NCI-H2227 (cell line): ENCODE data around the gene CIP2A.

Experiments
- DNase-seq: peaks from one replicate; lab custom pipeline; 2025; ENCODE audit not compliant: unreplicated experiment; lab: John Stamatoyannopoulos, UW

CIP2A gene

GRCh38 chr3:108564564-108564963, 24.7 kb downstream of the CIP2A start:
- no peak for DNase-seq

GRCh38 chr3:108562565-108562964, 26.7 kb downstream of the CIP2A start:
- DNase-seq, result no peak

- no peak for DNase-seq
These were observed 33.2 kb downstream of the CIP2A start for GRCh38 chr3:108555966-108556581.

- DNase-seq, result no peak
These were observed 34.2 kb downstream of the CIP2A start for GRCh38 chr3:108554913-108555571.

- no peak for DNase-seq
These were observed 35.0 kb downstream of the CIP2A start for GRCh38 chr3:108554229-108554628.

DNA sequence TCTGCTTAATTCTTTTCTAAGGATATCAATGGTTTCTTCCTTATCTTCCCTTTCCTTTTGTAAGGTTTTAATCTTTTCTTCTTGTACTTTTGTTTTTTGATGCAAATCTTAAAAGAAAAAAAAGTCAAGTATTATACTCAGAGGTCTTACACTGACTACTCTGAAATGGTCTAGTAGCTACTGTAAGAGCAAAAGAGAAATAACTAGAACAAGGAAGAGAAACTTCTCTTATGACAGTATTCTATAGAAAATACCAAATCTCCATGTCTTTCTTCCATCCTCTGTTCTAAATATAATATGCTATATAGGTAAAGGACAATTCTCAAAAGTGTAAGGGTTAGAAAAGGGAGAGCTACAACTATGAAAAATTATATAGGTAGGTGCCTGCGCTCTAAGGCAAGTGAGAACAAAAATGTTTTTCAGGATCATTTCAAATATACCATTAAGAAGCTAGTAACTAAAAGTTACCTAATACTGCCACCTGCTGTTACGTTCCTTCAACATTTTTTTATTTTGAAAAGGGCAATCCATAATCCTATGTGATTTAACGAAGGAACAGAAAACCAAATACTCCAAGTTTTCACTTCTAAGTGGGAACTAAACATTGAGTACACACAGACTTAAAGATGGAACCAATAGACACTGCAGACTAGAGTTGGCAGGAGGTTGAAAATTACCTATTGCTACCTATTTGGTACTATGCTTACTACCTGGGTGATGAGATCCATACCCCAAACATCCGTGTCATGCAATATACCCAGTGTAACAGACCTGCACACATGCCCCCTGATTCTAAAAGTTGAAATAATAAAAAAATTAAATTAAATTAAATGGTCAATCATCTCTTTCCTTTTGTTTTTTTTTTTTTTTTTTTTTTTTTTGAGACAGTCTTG, 36.7 kb downstream of the CIP2A start:
- DNase-seq, result peak; percentile 35

- DNase-seq, result no peak
These were observed 40.4 kb downstream of the CIP2A start for GRCh38 chr3:108548886-108549285.

GRCh38 chr3:108548304-108548703, 40.9 kb downstream of the CIP2A start:
- DNase-seq, result no peak

- DNase-seq, result no peak
These were observed 42.5 kb downstream of the CIP2A start for GRCh38 chr3:108546692-108547091.

DNA sequence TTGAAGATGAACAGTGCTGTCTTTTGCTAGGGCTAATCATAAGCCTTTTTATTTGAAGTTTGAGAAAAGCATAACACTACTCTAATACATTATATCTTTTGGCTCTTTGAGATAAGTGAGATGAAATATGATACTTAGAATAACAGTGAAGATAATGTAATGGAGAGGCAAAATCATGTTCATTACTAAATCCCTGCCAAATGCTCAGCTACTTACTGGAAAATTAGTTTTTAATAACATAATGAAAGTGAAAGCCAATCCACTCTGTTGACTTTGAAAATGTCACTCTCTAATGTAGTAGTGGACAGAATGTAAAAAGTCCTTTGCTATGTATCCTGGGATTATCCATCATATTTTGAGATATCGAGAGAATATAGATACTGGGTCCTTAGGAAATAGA, 43.0 kb downstream of the CIP2A start:
- DNase-seq, result no peak

DNA sequence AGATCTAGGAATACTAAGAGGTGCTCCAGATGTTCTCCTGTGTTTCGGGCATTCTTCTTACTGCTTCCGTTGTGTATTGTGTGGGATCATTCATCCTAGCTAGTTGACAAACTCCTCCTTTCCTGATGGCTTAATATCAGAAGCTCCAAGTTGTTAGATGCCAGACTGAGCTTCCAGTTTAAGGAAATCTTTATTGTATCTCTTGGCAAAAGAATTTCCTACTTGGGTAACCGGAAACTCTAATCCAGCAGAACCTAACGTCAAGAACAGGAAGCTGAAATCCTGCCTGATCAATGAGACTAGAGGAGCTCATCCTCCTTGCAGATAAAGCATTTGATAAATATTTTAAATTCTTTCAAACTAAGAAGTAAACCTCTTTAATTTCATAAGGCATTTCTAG, 51.2 kb downstream of the CIP2A start:
- DNase-seq, result no peak

GRCh38 chr3:108528459-108529252, 60.6 kb downstream of the CIP2A start:
- no peak for DNase-seq

DNA sequence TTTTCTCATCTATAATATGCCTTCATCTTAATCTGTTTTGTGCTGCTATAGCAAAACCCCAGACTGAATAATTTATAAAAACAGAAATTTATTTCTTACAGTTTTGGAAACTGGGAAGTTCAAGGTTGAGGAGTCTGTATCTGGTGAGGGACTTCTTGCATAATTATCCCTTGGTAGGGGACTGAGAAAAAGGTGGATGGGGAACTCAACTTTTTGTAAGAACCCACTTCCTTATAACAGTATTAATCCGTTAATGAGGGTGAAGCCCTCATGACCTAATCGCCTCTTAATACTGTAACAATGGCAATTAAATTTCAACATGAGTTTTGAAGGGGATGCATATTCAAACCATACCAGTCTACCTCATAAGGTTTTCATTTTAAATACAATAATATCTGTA, 61.4 kb downstream of the CIP2A start:
- DNase-seq, result no peak

- no peak for DNase-seq
These were observed 62.1 kb downstream of the CIP2A start for GRCh38 chr3:108527109-108527508.

- DNase-seq, result no peak
These were observed 63.3 kb downstream of the CIP2A start for GRCh38 chr3:108525971-108526370.

- DNase-seq, result no peak
These were observed 64.0 kb downstream of the CIP2A start for GRCh38 chr3:108525256-108525655.

DNA sequence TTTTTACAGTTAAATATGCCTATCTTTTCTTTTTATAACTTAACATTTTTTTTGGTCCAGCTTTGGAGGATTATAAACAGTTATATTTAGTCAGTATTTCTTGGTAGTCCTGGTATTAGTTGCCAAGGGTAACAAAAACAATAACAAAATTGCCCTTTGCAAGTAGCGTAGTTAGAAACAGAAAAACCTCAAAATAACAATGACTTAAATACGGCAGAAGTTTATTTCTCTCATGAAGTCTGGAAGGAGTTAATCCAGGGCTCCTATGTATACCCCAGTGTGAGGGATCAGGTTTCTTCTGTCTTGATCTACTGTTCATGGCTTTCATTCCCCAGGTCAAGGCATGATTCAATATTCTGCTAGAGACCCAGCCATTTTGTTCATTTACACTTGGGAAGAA, 64.7 kb downstream of the CIP2A start:
- DNase-seq, result no peak

DNA sequence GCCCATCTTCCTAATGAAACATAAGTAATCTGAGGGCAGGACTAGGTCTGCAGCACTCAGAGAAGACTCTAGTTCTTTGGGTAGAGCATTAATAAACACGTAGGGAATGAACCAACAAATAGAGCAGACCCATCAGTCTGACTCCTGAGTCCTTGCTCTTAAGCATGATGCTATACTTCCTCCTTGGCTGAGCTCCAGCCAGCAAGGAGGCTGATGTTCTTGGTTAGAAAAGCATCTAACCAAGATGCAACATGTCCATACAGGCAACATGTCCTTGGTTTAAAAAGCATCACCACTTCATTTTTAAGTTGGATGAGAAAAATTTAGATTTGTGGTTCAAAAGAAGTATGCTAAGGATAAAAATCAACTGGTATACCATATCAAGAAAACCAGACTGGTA, 70.3 kb downstream of the CIP2A start:
- DNase-seq, result no peak

DNA sequence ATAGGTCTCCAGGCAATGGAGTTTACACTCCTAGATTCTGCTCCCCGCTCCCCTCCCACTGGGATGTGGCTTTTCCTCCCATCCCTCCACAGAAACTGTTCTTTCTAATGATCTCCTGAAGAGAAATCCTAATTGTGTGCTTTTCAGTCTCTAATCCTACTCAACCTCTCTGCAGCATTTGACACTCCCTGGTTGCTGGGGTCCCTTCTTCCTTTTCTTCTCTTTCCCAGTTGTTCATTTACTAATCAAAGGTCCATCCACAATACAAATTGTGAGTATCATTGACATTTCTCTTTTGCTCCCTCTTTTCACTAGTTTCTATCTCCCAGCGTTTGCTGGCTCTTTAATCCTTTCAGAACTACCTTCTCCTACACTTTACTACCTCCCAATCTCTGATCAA, 72.4 kb downstream of the CIP2A start:
- no peak for DNase-seq

- no peak for DNase-seq
These were observed 75.3 kb downstream of the CIP2A start for GRCh38 chr3:108513961-108514360.

- DNase-seq, result no peak
These were observed 76.6 kb downstream of the CIP2A start for GRCh38 chr3:108512671-108513070.
